ENCODE data around the gene CALD1. TPM values are rescaled to one million over a fixed set of nuclear protein-coding genes. Genes with fewer than 3 reads are reported as not detected.

CALD1 gene
- polyA plus RNA-seq, 2 of the 4 experiments (the other 2 are of a cell fraction): 136 to 150 TPM

GRCh38 chr7:134789967-134790685, 10.7 kb downstream of the CALD1 start:
- FAIRE-seq (no peak), ATAC-seq (peak in 1 of 2 experiments; percentile 34; a peak in 3 of 6 replicates), DNase-seq (ENCODE audit: low read depth in 1 of 2, low spot score in 1 of 2) (no peak)
- Histone ChIP-seq H3K4me2 (no peak overlapping the region), H3K27ac (no peak overlapping the region), H3K4me3 (no peak overlapping the region), H3K4me1 (peaks cover 13% of the 10 kb centered on the region; the same call in 2 of the 3 replicates), H3K9me3 (no peaks in the 10 kb centered on the region)
- WGBS (ENCODE audit: missing lambda C conversion rate): 93% methylated on average over 2 of the region's 2 CpGs
- CTCF ChIA-PET: interaction anchor here (1.6 kb wide), 1 partner anchor 20 kb away, joined by 4 read pairs; no protein-coding TSS in a partner anchor
- TF ChIP-seq RFX5 (IDR thresholded peaks at IDR 0.05) (no peak), MAFK (IDR thresholded peaks at IDR 0.05; ENCODE audit: partially characterized antibody) (no peak), TP53 (CRISPR knock-in tag; IDR thresholded peaks at IDR 0.05) (no peak), HDAC2 (IDR thresholded peaks at IDR 0.05) (no peak), EHMT2 (IDR thresholded peaks at IDR 0.05; ENCODE audit: low read depth) (no peak)
- POLR2A ChIA-PET: no interaction called here

- TF ChIP-seq EHF (CRISPR knock-in tag; IDR thresholded peaks at IDR 0.05): no peak
- TF ChIP-seq KDM1A (IDR thresholded peaks at IDR 0.05; ENCODE audit: low read depth): no peak
- TF ChIP-seq MAX (IDR thresholded peaks at IDR 0.05): no peak
- no peak for TF ChIP-seq CBX8 (IDR thresholded peaks at IDR 0.05)
- no peak for TF ChIP-seq ZNF302 (CRISPR knock-in tag; IDR thresholded peaks at IDR 0.05)
- no peak for TF ChIP-seq JUNB (IDR thresholded peaks at IDR 0.05)
- no peak for TF ChIP-seq ATOH8 (CRISPR knock-in tag; IDR thresholded peaks at IDR 0.05; ENCODE audit: low read depth)
- TF ChIP-seq RNF2 (IDR thresholded peaks at IDR 0.05; ENCODE audit: borderline replicate concordance, low read depth): no peak
- no peak for TF ChIP-seq GATA3 (IDR thresholded peaks at IDR 0.05; ENCODE audit: borderline replicate concordance)
- no peak for TF ChIP-seq HOXB5 (CRISPR knock-in tag; IDR thresholded peaks at IDR 0.05)
- TF ChIP-seq TP53 (CRISPR knock-in tag; IDR thresholded peaks at IDR 0.05): no peak
- no peak for TF ChIP-seq CHD2 (IDR thresholded peaks at IDR 0.05; ENCODE audit: low read length, partially characterized antibody)
- TF ChIP-seq FOSL2 (IDR thresholded peaks at IDR 0.05): no peak
- TF ChIP-seq FOSL2 (CRISPR knock-in tag; IDR thresholded peaks at IDR 0.05): no peak
- TF ChIP-seq MYC (IDR thresholded peaks at IDR 0.05; ENCODE audit: borderline replicate concordance, low read length): no peak
- TF ChIP-seq POLR2AphosphoS2 (conservative IDR thresholded peaks at IDR 0.05; ENCODE audit: low read length): no peak
- TF ChIP-seq ELK1 (IDR thresholded peaks at IDR 0.05; ENCODE audit: low read depth, low read length): no peak
- TF ChIP-seq NR3C1 (IDR thresholded peaks at IDR 0.05): no peak
These were observed 13.5 kb downstream of the CALD1 start for GRCh38 chr7:134792968-134793367.

GRCh38 chr7:134795231-134795630, 15.8 kb downstream of the CALD1 start:
- TF ChIP-seq HOXB5 (CRISPR knock-in tag; IDR thresholded peaks at IDR 0.05) (no peak), ATOH8 (CRISPR knock-in tag; IDR thresholded peaks at IDR 0.05; ENCODE audit: low read depth) (no peak), NFE2L2 (conservative IDR thresholded peaks at IDR 0.05; ENCODE audit: low read length) (no peak), KDM1A (IDR thresholded peaks at IDR 0.05; ENCODE audit: low read depth) (no peak), HES2 (IDR thresholded peaks at IDR 0.05) (no peak), NPAS2 (CRISPR knock-in tag; IDR thresholded peaks at IDR 0.05; ENCODE audit: borderline replicate concordance) (no peak), CBX8 (IDR thresholded peaks at IDR 0.05) (no peak), FOXS1 (CRISPR knock-in tag; IDR thresholded peaks at IDR 0.05) (no peak)
- H3K9me3 ChIP-seq: no peaks in the 10 kb centered on the region
- H3K27ac ChIP-seq: no peak overlapping the region
- FAIRE-seq (no peak), DNase-seq (ENCODE audit: low read depth in 1 of 2, low spot score in 1 of 2) (no peak), ATAC-seq (no peak)
- H3K4me1 ChIP-seq: no peaks in the 10 kb centered on the region
- POLR2A ChIA-PET: no interaction called here
- 78% methylated on average over 5 of the region's 5 CpGs for WGBS (ENCODE audit: missing lambda C conversion rate)
- H3K4me2 ChIP-seq: no peak overlapping the region
- CTCF ChIA-PET: interaction anchor here (0.8 kb wide), 1 partner anchor 12 kb away, joined by 3 read pairs; no protein-coding TSS in a partner anchor
- H3K4me3 ChIP-seq: no peak overlapping the region

More at GRCh38 chr7:134792968-134793367, 13.5 kb downstream of the CALD1 start:
- no peaks in the 10 kb centered on the region for H3K4me1 ChIP-seq
- WGBS (ENCODE audit: missing lambda C conversion rate): 83% methylated on average over 9 of the region's 9 CpGs
- H3K9me3 ChIP-seq: no peaks in the 10 kb centered on the region
- FAIRE-seq (no peak), DNase-seq (ENCODE audit: low read depth in 1 of 2, low spot score in 1 of 2) (no peak), ATAC-seq (peak in 1 of 2 experiments; percentile 35; a peak in 2 of 6 replicates)
- no peak overlapping the region for H3K27ac ChIP-seq
- ChIA-PET POLR2A (no interaction called here), CTCF (interaction anchor here (1.1 kb wide), 1 partner anchor 9 kb away, joined by 3 read pairs; no protein-coding TSS in a partner anchor)
- H3K4me3 ChIP-seq: no peak overlapping the region
- no peak overlapping the region for H3K4me2 ChIP-seq

Measured in A549 (cell line).